HL-60 (cell line): ENCODE measurements around the gene WSCD1.

Experiments
- DNase-seq, 2 experiments: peaks; one replicate each; pipeline ENCODE4 v3.0.0-alpha.2; 2010 to 2020; ENCODE audit warnings: low read depth in 1 of 2, low spot score in 1 of 2
- H3K27ac ChIP-seq: fragments of 250-450 bp; sonication (Bioruptor Pico); replicated peaks from 2 replicates; pipeline ENCODE4 v1.5.1; 2020; ENCODE audit warnings: mild to moderate bottlenecking, moderate library complexity
- H3K27me3 ChIP-seq: fragments of 250-450 bp; sonication (Bioruptor Pico); 2 replicates; pipeline ENCODE4 v1.5.1; 2021; ENCODE audit warnings: mild to moderate bottlenecking, moderate library complexity; ENCODE audit not compliant: insufficient read depth, poor library complexity, severe bottlenecking
- H3K4me3 ChIP-seq: replicated peaks from 2 replicates; pipeline ENCODE4 v1.5.1; 2011; ENCODE audit warnings: mild to moderate bottlenecking, control low read depth, low read length; ENCODE audit not compliant: insufficient read depth
- GABPA ChIP-seq: IDR thresholded peaks from 2 replicates; pipeline ENCODE4 v1.6.1; 2012; ENCODE audit warnings: low read depth
- POLR2AphosphoS5 ChIP-seq: IDR thresholded peaks from 2 replicates; pipeline ENCODE4 v1.6.1; 2012; ENCODE audit warnings: low read depth
- SPI1 ChIP-seq: IDR thresholded peaks from 2 replicates; pipeline ENCODE4 v1.6.1; 2012; ENCODE audit warnings: low read depth, mild to moderate bottlenecking, borderline replicate concordance
- TF ChIP-seq, protein P1 (sequence below): IDR thresholded peaks from 2 replicates; pipeline ENCODE4 v1.6.1; 2012; ENCODE audit warnings: low read depth; ENCODE audit not compliant: insufficient replicate concordance
- TF ChIP-seq, protein P2 (sequence below): IDR thresholded peaks from one replicate; pipeline ENCODE4 v1.5.1; 2011; ENCODE audit warnings: low read length, control low read depth, inconsistent platforms; ENCODE audit not compliant: insufficient read depth

WSCD1 gene

DNA sequence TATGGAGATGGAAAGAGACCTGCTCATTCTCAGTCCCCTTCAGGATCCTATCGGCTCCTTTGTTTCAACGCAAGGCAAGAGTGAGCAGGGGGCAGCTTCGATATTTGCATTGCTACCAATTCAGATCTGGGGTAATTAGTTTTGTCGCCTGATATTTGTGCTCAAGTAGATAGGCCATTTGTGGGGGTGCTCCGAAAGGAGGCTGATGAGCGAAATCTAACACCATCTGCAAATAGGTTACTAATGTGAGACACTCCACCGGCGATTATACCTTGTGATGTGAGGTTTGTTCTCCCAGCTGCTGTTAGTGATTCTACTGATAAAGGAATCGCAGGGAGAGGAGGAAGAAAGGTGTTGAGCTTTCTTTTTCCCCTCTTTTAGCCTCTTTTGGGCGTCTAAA lies 31.5 kb downstream of the WSCD1 start:
- TF ChIP-seq, protein P1, sequence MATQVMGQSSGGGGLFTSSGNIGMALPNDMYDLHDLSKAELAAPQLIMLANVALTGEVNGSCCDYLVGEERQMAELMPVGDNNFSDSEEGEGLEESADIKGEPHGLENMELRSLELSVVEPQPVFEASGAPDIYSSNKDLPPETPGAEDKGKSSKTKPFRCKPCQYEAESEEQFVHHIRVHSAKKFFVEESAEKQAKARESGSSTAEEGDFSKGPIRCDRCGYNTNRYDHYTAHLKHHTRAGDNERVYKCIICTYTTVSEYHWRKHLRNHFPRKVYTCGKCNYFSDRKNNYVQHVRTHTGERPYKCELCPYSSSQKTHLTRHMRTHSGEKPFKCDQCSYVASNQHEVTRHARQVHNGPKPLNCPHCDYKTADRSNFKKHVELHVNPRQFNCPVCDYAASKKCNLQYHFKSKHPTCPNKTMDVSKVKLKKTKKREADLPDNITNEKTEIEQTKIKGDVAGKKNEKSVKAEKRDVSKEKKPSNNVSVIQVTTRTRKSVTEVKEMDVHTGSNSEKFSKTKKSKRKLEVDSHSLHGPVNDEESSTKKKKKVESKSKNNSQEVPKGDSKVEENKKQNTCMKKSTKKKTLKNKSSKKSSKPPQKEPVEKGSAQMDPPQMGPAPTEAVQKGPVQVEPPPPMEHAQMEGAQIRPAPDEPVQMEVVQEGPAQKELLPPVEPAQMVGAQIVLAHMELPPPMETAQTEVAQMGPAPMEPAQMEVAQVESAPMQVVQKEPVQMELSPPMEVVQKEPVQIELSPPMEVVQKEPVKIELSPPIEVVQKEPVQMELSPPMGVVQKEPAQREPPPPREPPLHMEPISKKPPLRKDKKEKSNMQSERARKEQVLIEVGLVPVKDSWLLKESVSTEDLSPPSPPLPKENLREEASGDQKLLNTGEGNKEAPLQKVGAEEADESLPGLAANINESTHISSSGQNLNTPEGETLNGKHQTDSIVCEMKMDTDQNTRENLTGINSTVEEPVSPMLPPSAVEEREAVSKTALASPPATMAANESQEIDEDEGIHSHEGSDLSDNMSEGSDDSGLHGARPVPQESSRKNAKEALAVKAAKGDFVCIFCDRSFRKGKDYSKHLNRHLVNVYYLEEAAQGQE = no peak
- TF ChIP-seq POLR2AphosphoS5 (no peak), SPI1 (no peak), GABPA (no peak)
- TF ChIP-seq, protein P2, sequence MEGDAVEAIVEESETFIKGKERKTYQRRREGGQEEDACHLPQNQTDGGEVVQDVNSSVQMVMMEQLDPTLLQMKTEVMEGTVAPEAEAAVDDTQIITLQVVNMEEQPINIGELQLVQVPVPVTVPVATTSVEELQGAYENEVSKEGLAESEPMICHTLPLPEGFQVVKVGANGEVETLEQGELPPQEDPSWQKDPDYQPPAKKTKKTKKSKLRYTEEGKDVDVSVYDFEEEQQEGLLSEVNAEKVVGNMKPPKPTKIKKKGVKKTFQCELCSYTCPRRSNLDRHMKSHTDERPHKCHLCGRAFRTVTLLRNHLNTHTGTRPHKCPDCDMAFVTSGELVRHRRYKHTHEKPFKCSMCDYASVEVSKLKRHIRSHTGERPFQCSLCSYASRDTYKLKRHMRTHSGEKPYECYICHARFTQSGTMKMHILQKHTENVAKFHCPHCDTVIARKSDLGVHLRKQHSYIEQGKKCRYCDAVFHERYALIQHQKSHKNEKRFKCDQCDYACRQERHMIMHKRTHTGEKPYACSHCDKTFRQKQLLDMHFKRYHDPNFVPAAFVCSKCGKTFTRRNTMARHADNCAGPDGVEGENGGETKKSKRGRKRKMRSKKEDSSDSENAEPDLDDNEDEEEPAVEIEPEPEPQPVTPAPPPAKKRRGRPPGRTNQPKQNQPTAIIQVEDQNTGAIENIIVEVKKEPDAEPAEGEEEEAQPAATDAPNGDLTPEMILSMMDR = no peak
- no peak for DNase-seq
- H3K27ac ChIP-seq = no peak overlapping the region
- no peaks in the 10 kb centered on the region for H3K27me3 ChIP-seq
- H3K4me3 ChIP-seq = no peak overlapping the region

DNA sequence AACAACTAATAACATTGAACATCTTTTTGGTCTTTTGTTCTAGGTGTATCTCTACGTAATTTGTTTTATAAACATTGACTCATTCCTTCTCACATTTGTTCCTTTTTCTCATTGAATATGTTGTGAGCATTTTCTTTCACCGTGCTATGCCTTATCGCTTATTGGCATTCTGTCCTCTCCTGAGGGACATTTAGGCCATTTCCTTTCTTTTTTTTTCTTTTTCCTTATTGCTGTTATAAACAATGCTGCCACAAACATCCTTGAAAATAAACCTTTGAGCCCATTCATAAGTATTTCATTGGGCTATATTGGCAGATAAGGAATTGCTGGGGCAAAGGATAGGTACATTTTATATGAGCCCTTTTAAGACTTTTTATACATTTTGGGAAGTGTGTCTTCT lies 32.4 kb downstream of the WSCD1 start:
- Histone ChIP-seq H3K4me3 (no peak overlapping the region), H3K27ac (no peak overlapping the region), H3K27me3 (no peaks in the 10 kb centered on the region)
- TF ChIP-seq SPI1 = no peak
- TF ChIP-seq GABPA = no peak
- TF ChIP-seq POLR2AphosphoS5 = no peak
- TF ChIP-seq, protein P1 = no peak
- TF ChIP-seq, protein P2 = no peak
- DNase-seq = no peak

DNA sequence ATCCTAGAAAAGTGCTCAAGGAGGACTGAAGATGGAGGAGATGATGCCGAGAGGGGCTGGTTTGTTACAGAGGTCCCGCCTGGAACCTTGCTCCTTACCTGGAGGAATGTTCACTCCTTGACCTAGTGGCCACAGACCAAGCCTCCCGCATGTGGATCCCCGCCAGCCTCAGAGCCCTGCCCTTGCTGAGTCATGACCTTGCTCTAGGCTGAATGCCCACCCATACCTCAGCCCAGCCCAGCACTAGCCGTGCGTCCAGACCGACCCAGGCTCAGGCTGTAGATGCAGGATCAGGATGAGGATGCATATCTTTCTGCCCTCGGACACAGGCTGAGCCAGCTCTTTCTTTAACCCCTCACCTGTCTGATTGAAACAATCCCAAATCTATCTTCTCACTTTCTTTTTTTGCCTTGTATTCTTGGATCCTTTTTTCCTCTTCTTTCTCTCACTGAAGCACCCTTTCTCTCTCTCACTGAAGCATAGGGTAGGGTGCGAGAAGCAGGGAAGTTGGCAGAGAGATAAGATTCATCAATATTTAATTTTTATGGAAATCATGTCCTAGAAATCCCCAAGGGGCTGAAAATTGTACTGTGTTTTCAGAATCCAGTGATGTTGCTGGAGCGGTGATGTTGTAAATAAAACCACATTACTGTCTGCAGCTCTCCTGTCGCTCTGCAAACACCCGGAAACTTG lies 34.9 kb downstream of the WSCD1 start:
- DNase-seq = no peak
- Histone ChIP-seq H3K27me3 (no peaks in the 10 kb centered on the region), H3K27ac (no peak overlapping the region), H3K4me3 (no peak overlapping the region)
- TF ChIP-seq SPI1 (no peak), POLR2AphosphoS5 (no peak), GABPA (no peak)
- TF ChIP-seq, protein P2 = no peak
- TF ChIP-seq, protein P1 = no peak
